Measurements from ENCODE around the gene SEPTIN11. TPM values are rescaled to one million over a fixed set of nuclear protein-coding genes. Genes with fewer than 3 reads are reported as not detected.

SEPTIN11 gene
- total RNA-seq, 1 experiment from 2014 or later, result 121 TPM

- Histone ChIP-seq H3K36me3 (ENCODE audit: insufficient read depth, low read length, poor library complexity, severe bottlenecking) (no peaks in the 10 kb centered on the region), H3K27ac (ENCODE audit: low read depth, low read length, poor library complexity, severe bottlenecking) (no peak overlapping the region), H3K9me3 (ENCODE audit: low read depth, low read length, poor library complexity, severe bottlenecking) (no peaks in the 10 kb centered on the region), H3K4me1 (ENCODE audit: insufficient read depth, low read length, poor library complexity, severe bottlenecking) (peaks cover 2% of the 10 kb centered on the region), H3K4me3 (ENCODE audit: low read depth, low read length, poor library complexity, severe bottlenecking) (no peak overlapping the region), H3K27me3 (replicated peaks; ENCODE audit: insufficient read depth, low read depth, low read length, poor library complexity) (no peaks in the 10 kb centered on the region)
- intact Hi-C loops (cut with micrococcal nuclease; ENCODE audit: unreplicated experiment), result loop anchor here (10.0 kb wide), 1 partner anchor 76 kb away; no protein-coding TSS in a partner anchor
- TF ChIP-seq CTCF (conservative IDR thresholded peaks at IDR 0.05; ENCODE audit: low read depth, low read length) (no peak), EZH2 (IDR thresholded peaks at IDR 0.05; ENCODE audit: borderline replicate concordance, low read depth, low read length, poor library complexity, severe bottlenecking) (no peak)
- ChIA-PET CTCF (no interaction called here), POLR2A (ENCODE audit: low non-redundant PET) (no interaction called here)
- no peak for DNase-seq (ENCODE audit: low spot score)
- BruUV-seq (replicated peaks), result no TSS peak
Observed at GRCh38 chr4:76958891-76959290, 9.3 kb downstream of the SEPTIN11 start.

- Histone ChIP-seq H3K9me3 (ENCODE audit: low read depth, low read length, poor library complexity, severe bottlenecking) (no peaks in the 10 kb centered on the region), H3K36me3 (ENCODE audit: insufficient read depth, low read length, poor library complexity, severe bottlenecking) (no peaks in the 10 kb centered on the region), H3K27ac (ENCODE audit: low read depth, low read length, poor library complexity, severe bottlenecking) (no peak overlapping the region), H3K4me3 (ENCODE audit: low read depth, low read length, poor library complexity, severe bottlenecking) (no peak overlapping the region), H3K4me1 (ENCODE audit: insufficient read depth, low read length, poor library complexity, severe bottlenecking) (no peaks in the 10 kb centered on the region), H3K27me3 (replicated peaks; ENCODE audit: insufficient read depth, low read depth, low read length, poor library complexity) (no peaks in the 10 kb centered on the region)
- ChIA-PET POLR2A (ENCODE audit: low non-redundant PET) (no interaction called here), CTCF (no interaction called here)
- DNase-seq (ENCODE audit: low spot score), result no peak
- TF ChIP-seq EZH2 (IDR thresholded peaks at IDR 0.05; ENCODE audit: borderline replicate concordance, low read depth, low read length, poor library complexity, severe bottlenecking), result no peak
- TF ChIP-seq CTCF (conservative IDR thresholded peaks at IDR 0.05; ENCODE audit: low read depth, low read length), result no peak
- no TSS peak for BruUV-seq (replicated peaks)
- intact Hi-C loops (cut with micrococcal nuclease; ENCODE audit: unreplicated experiment), result no loop called here
Observed at GRCh38 chr4:76960014-76960413, 10.5 kb downstream of the SEPTIN11 start.

GRCh38 chr4:76962406-76963130 is 13.0 kb downstream of the SEPTIN11 start:
- DNase-seq (ENCODE audit: low spot score), result no peak
- H3K9me3 ChIP-seq (ENCODE audit: low read depth, low read length, poor library complexity, severe bottlenecking), result no peaks in the 10 kb centered on the region
- peaks cover 9% of the 10 kb centered on the region for H3K4me1 ChIP-seq (ENCODE audit: insufficient read depth, low read length, poor library complexity, severe bottlenecking)
- intact Hi-C loops (cut with micrococcal nuclease; ENCODE audit: unreplicated experiment), result no loop called here
- no peak for TF ChIP-seq EZH2 (IDR thresholded peaks at IDR 0.05; ENCODE audit: borderline replicate concordance, low read depth, low read length, poor library complexity, severe bottlenecking)
- TF ChIP-seq CTCF (conservative IDR thresholded peaks at IDR 0.05; ENCODE audit: low read depth, low read length), result no peak
- H3K27me3 ChIP-seq (replicated peaks; ENCODE audit: insufficient read depth, low read depth, low read length, poor library complexity), result no peaks in the 10 kb centered on the region
- no peaks in the 10 kb centered on the region for H3K36me3 ChIP-seq (ENCODE audit: insufficient read depth, low read length, poor library complexity, severe bottlenecking)
- ChIA-PET POLR2A (ENCODE audit: low non-redundant PET) (no interaction called here), CTCF (no interaction called here)
- H3K4me3 ChIP-seq (ENCODE audit: low read depth, low read length, poor library complexity, severe bottlenecking), result no peak overlapping the region
- no peak overlapping the region for H3K27ac ChIP-seq (ENCODE audit: low read depth, low read length, poor library complexity, severe bottlenecking)
- no TSS peak for BruUV-seq (replicated peaks)
